GM23248 (cell line): ENCODE data around the gene GTF2H1. TPM values are rescaled to one million over a fixed set of nuclear protein-coding genes. Genes with fewer than 3 reads are reported as not detected.

ENCODE experiments used
- DNase-seq: peaks from one replicate; pipeline ENCODE4 v3.0.0-alpha.2; 2015
- H2AFZ ChIP-seq: fragments of 200-600 bp; sonication (generic); 2 replicates; pipeline ENCODE4 v1.6.1; 2016; ENCODE audit warnings: antibody characterized with exemption
- H3F3A ChIP-seq: fragments of 200-600 bp; sonication (generic); 2 replicates; pipeline ENCODE4 v1.6.1; 2016; ENCODE audit warnings: mild to moderate bottlenecking, antibody characterized with exemption, mixed run types; ENCODE audit not compliant: insufficient read depth
- H3K27ac ChIP-seq: fragments of 200-600 bp; sonication (generic); 2 replicates; pipeline ENCODE4 v1.5.1; 2016; ENCODE audit warnings: mild to moderate bottlenecking
- H3K27me3 ChIP-seq: fragments of 200-600 bp; sonication (generic); replicated peaks from 2 replicates; pipeline ENCODE4 v1.6.1; 2016; ENCODE audit warnings: mild to moderate bottlenecking; ENCODE audit not compliant: insufficient read depth
- H3K36me3 ChIP-seq: fragments of 200-600 bp; sonication (generic); 2 replicates; pipeline ENCODE4 v1.6.1; 2016; ENCODE audit warnings: low read depth, mild to moderate bottlenecking
- H3K4me1 ChIP-seq: fragments of 200-600 bp; sonication (generic); 2 replicates; pipeline ENCODE4 v1.6.1; 2016; ENCODE audit warnings: mild to moderate bottlenecking; ENCODE audit not compliant: insufficient read depth
- H3K4me2 ChIP-seq: fragments of 200-600 bp; sonication (generic); one replicate; pipeline ENCODE4 v1.6.1; 2016; ENCODE audit warnings: mild to moderate bottlenecking; ENCODE audit not compliant: unreplicated experiment
- H3K4me3 ChIP-seq: fragments of 200-600 bp; sonication (generic); 2 replicates; pipeline ENCODE4 v1.5.1; 2016; ENCODE audit warnings: mild to moderate bottlenecking
- H3K79me2 ChIP-seq: fragments of 200-600 bp; sonication (generic); 2 replicates; pipeline ENCODE4 v1.6.1; 2016; ENCODE audit warnings: mild to moderate bottlenecking; ENCODE audit not compliant: insufficient read depth
- H3K9ac ChIP-seq: fragments of 200-600 bp; sonication (generic); 2 replicates; pipeline ENCODE4 v1.6.1; 2016; ENCODE audit warnings: mild to moderate bottlenecking
- H3K9me2 ChIP-seq: fragments of 200-600 bp; sonication (generic); 2 replicates; pipeline ENCODE4 v1.6.1; 2016; ENCODE audit warnings: mixed run types, mild to moderate bottlenecking, moderate library complexity; ENCODE audit not compliant: insufficient read depth
- H3K9me3 ChIP-seq: fragments of 200-600 bp; sonication (generic); one replicate; pipeline ENCODE4 v1.6.1; 2017; ENCODE audit warnings: low read depth
- H4K20me1 ChIP-seq: fragments of 200-600 bp; sonication (generic); 2 replicates; pipeline ENCODE4 v1.6.0; 2016; ENCODE audit not compliant: insufficient read depth
- EZH2 ChIP-seq: fragments of 200-600 bp; sonication (generic); IDR thresholded peaks from 2 replicates; pipeline ENCODE4 v1.6.1; 2018; ENCODE audit warnings: antibody characterized with exemption, mild to moderate bottlenecking; ENCODE audit not compliant: insufficient read depth, poor library complexity, severe bottlenecking
- EZH2phosphoT487 ChIP-seq: fragments of 200-600 bp; sonication (generic); IDR thresholded peaks from 2 replicates; pipeline ENCODE4 v1.6.1; 2018; ENCODE audit warnings: antibody characterized with exemption, moderate library complexity, mild to moderate bottlenecking, low read depth; ENCODE audit not compliant: insufficient read depth
- WGBS, 2 experiments: methylation state at CpG; one replicate each; pipeline ENCODE4 v1.1.6; 2015 to 2017; ENCODE audit warnings: low lambda C conversion rate in 2 of 2, low coverage in 1 of 2; ENCODE audit errors: missing lambda C conversion rate in 2 of 2; 5-methylcytosine and 5-hydroxymethylcytosine counted together
- in situ Hi-C: fragments of 300-500 bp; cut with MboI; formaldehyde crosslinking; loops from 2 replicates; pipeline ENCODE4 v1.15.0; 2020
- polyA plus RNA-seq: library from polyadenylated mRNA; unstranded; fragments of >200 nt; fragmentation: Nextera tagmentation; extraction: Ambion mirVana; gene quantifications from 2 replicates; pipeline ENCODE4 v1.2.1, GENCODE V29; 2016
- total RNA-seq: library from RNA; depleted of rRNA; stranded (reverse); fragments of >200 nt; shearing (Covaris generic); gene quantifications from 2 replicates; pipeline ENCODE4 v1.2.3, GENCODE V29; 2014

GTF2H1 gene
- total and polyA plus RNA-seq, 2 experiments from 2014 or later: 61.6 to 89.8 TPM

DNA sequence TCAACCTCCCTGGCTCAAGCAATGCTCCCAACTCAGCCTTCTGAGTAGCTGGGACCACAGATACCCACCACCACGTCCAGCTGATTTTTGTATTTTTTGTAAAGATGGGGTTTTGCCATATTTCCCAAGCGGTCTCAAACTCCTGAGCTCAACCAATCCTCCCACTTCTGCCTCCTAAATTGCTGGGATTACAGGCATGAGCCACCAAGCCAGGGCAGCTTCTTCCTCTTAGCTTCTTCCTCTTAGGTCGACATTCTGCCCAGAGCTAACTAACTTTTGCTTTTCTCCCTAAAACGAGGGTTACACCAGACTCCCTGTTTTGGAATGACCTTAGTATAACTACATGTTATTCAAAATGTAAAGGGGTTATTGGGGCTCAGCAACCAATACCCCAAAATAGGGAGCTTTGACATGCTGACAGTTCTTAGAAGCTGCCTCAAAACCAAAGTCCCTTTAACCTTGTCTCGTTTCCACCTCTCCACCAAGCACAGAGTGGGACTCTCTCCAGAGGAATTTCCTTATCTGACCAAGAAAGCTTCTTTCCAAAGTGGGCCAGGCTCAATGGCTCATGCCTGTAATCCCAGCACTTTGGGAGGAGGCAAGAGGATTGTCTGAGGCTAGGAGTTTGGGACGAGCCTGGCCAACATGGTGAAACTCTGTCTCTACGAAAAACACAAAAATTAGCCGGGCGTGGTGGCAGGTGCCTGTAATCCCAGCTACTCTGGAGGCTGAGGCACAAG, 7.4 kb upstream of the GTF2H1 start:
- in situ Hi-C loops: no loop called here
- Histone ChIP-seq H3K27me3 (no peaks in the 10 kb centered on the region), H3K4me1 (peaks cover 24% of the 10 kb centered on the region), H3K4me2 (no peak overlapping the region), H2AFZ (no peak overlapping the region), H3K36me3 (peaks cover 4% of the 10 kb centered on the region; the same call in 1 of the 2 replicates), H3K4me3 (no peak overlapping the region), H3K27ac (no peak overlapping the region), H3K9ac (no peak overlapping the region), H4K20me1 (no peaks in the 10 kb centered on the region), H3K79me2 (peaks cover 74% of the 10 kb centered on the region), H3K9me3 (no peaks in the 10 kb centered on the region), H3F3A (peaks cover 22% of the 10 kb centered on the region), H3K9me2 (no peaks in the 10 kb centered on the region)
- no peak for TF ChIP-seq EZH2
- TF ChIP-seq EZH2phosphoT487: no peak
- DNase-seq: no peak
- 86 to 88% methylated on average over 9 of the region's 9 CpGs for WGBS, 2 experiments

DNA sequence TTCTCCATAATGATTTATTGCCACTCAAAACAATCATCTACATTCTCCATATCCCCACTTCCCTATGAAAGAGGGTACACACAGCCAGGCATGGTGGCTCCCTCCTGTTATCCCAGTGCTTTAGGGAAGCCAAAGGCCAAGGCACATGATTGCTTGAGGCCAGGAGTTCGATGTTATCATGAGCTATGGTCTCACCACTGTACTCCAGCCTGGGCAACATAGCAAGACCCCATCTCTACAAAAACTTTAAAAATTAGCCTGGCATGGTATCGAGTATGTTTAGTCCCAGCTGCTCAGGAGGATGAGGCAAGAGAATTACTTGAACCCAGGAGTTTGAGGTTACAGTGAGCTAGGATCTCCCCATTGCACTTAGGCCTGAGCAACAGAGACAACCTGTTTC, 6.5 kb upstream of the GTF2H1 start:
- Histone ChIP-seq H3K9me2 (no peaks in the 10 kb centered on the region), H3K9ac (no peak overlapping the region), H4K20me1 (no peaks in the 10 kb centered on the region), H3K79me2 (peaks cover 74% of the 10 kb centered on the region), H3K4me2 (no peak overlapping the region), H3K4me1 (peaks cover 33% of the 10 kb centered on the region), H3K9me3 (no peaks in the 10 kb centered on the region), H2AFZ (no peak overlapping the region), H3K4me3 (no peak overlapping the region), H3K36me3 (no peaks in the 10 kb centered on the region), H3K27me3 (no peaks in the 10 kb centered on the region), H3F3A (peaks cover 28% of the 10 kb centered on the region), H3K27ac (no peak overlapping the region)
- in situ Hi-C loops: no loop called here
- WGBS, 2 experiments: 95 to 96% methylated on average over 2 of the region's 2 CpGs
- no peak for TF ChIP-seq EZH2
- TF ChIP-seq EZH2phosphoT487: no peak
- DNase-seq: no peak

DNA sequence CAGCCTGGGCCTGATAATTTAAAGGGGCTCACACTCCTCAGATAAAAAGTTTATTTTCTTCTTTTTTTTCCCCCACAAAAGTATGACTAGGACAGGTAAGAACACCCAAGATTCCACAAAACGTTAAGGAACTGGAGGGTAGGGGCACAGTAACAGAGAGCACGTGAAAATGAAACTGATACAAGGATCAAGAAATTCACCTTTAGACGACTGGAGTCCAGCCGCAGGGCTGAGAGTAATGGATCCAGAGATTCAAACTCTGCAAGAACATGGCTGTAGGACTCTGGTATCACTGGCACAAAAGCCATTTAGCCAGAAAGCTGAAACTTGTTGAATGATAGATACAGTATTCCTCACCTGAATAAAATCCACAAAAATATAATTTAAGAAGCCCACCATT, 4.8 kb upstream of the GTF2H1 start:
- no peaks in the 10 kb centered on the region for H3K9me2 ChIP-seq
- H3K4me2 ChIP-seq: no peak overlapping the region
- no peak for TF ChIP-seq EZH2
- no peak for TF ChIP-seq EZH2phosphoT487
- no peak overlapping the region for H2AFZ ChIP-seq
- H3K36me3 ChIP-seq: no peaks in the 10 kb centered on the region
- no peak for DNase-seq
- H4K20me1 ChIP-seq: no peaks in the 10 kb centered on the region
- H3K27me3 ChIP-seq: no peaks in the 10 kb centered on the region
- no peaks in the 10 kb centered on the region for H3K9me3 ChIP-seq
- H3K9ac ChIP-seq: no peak overlapping the region
- 94 to 98% methylated on average over 4 of the region's 4 CpGs for WGBS, 2 experiments
- no peak overlapping the region for H3K4me3 ChIP-seq
- H3K79me2 ChIP-seq: peaks cover 80% of the 10 kb centered on the region
- H3K4me1 ChIP-seq: peaks cover 24% of the 10 kb centered on the region
- no peak overlapping the region for H3K27ac ChIP-seq
- in situ Hi-C loops: no loop called here
- H3F3A ChIP-seq: peaks cover 27% of the 10 kb centered on the region

- Histone ChIP-seq H3K4me3 (peak overlapping the region; percentile 91), H3K9me3 (no peaks in the 10 kb centered on the region), H3K36me3 (no peaks in the 10 kb centered on the region), H3K4me1 (peaks cover 31% of the 10 kb centered on the region), H3K79me2 (peaks cover 91% of the 10 kb centered on the region), H4K20me1 (no peaks in the 10 kb centered on the region), H3K4me2 (peak overlapping the region; percentile 99), H2AFZ (no peak overlapping the region), H3K27me3 (no peaks in the 10 kb centered on the region), H3K9me2 (no peaks in the 10 kb centered on the region), H3F3A (peaks cover 16% of the 10 kb centered on the region), H3K27ac (no peak overlapping the region), H3K9ac (no peak overlapping the region)
- 96 to 100% methylated on average over 3 of the region's 3 CpGs for WGBS, 2 experiments
- TF ChIP-seq EZH2phosphoT487 (no peak), EZH2 (no peak)
- in situ Hi-C loops: loop anchor here (10.0 kb wide), 1 partner anchor 65 kb away; no protein-coding TSS in a partner anchor
- DNase-seq: no peak
Observed at GRCh38 chr11:18319914-18320313, 2.5 kb upstream of the GTF2H1 start.
